Breast epithelium (tissue), 3 donors: Measurements from ENCODE around the gene DMWD.

Source experiments
- CTCF ChIP-seq, 3 donors: fragments of 450-650 bp; IDR thresholded peaks; one replicate each; pipeline ENCODE4 v1.5.1; 2016 to 2017; ENCODE audit warnings: antibody characterized with exemption in 3 of 3, mild to moderate bottlenecking in 3 of 3, moderate library complexity in 3 of 3
- POLR2A ChIP-seq: fragments of 450-650 bp; IDR thresholded peaks from one replicate; pipeline ENCODE4 v1.6.1; 2016; ENCODE audit warnings: antibody characterized with exemption, mild to moderate bottlenecking, moderate library complexity
- POLR2AphosphoS5 ChIP-seq, 3 donors: sonication (generic); formaldehyde crosslinking; IDR thresholded peaks; one replicate each; pipeline ENCODE4 v1.6.1; 2017; ENCODE audit warnings: antibody characterized with exemption in 3 of 3

- no peak for TF ChIP-seq POLR2A
- TF ChIP-seq POLR2AphosphoS5 (IDR thresholded peaks at IDR 0.05) = no peak
- no peak for TF ChIP-seq CTCF (IDR thresholded peaks at IDR 0.05)
Observed at GRCh38 chr19:45778010-45778661, 14.5 kb downstream of the DMWD start.
